ENCODE results near the gene TSPAN18. TPM values are rescaled to one million over a fixed set of nuclear protein-coding genes. Genes with fewer than 3 reads are reported as not detected.

Gene TSPAN18
- total and polyA plus RNA-seq, 3 donors from 2014 or later, result 2.1 to 11.1 (median 5.0) TPM

DNA sequence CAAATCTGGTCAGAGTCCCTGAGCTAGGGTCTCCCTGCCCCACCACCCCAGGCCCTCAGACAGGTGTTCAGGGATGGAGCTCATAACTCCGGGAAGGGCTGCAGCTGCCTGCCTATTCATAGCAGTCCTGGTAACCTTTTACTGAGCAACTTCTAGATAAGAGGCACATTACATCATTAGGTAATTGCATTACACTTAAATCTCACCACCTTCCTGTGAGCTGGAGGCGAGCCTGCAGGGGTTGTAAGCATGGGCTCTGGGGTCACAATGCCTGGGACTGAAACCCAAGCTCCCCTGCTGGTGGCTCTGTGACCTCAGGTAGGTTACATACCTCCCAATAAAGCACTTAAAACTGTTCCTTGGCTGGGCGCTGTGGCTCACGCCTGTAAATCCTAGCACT, 201.4 kb downstream of the TSPAN18 start:
- Histone ChIP-seq H3K4me1 (no peaks in the 10 kb centered on the region), H3K4me3 (no peak overlapping the region), H3K27me3 (no peaks in the 10 kb centered on the region), H3K9me3 (no peaks in the 10 kb centered on the region), H3K36me3 (ENCODE audit: low read depth, missing control alignments) (no peaks in the 10 kb centered on the region), H3K27ac (no peak overlapping the region)
- TF ChIP-seq POLR2A (IDR thresholded peaks at IDR 0.05), result no peak
- TF ChIP-seq, protein P1, sequence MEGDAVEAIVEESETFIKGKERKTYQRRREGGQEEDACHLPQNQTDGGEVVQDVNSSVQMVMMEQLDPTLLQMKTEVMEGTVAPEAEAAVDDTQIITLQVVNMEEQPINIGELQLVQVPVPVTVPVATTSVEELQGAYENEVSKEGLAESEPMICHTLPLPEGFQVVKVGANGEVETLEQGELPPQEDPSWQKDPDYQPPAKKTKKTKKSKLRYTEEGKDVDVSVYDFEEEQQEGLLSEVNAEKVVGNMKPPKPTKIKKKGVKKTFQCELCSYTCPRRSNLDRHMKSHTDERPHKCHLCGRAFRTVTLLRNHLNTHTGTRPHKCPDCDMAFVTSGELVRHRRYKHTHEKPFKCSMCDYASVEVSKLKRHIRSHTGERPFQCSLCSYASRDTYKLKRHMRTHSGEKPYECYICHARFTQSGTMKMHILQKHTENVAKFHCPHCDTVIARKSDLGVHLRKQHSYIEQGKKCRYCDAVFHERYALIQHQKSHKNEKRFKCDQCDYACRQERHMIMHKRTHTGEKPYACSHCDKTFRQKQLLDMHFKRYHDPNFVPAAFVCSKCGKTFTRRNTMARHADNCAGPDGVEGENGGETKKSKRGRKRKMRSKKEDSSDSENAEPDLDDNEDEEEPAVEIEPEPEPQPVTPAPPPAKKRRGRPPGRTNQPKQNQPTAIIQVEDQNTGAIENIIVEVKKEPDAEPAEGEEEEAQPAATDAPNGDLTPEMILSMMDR (IDR thresholded peaks at IDR 0.05), result no peak
- DNase-seq, result no peak
- 73 to 86% methylated on average over 2 to 4 of the region's 4 CpGs for WGBS, 2 donors
- intact Hi-C loops (cut with DNase I; ENCODE audit: low total_unique reads), result no loop called here

DNA sequence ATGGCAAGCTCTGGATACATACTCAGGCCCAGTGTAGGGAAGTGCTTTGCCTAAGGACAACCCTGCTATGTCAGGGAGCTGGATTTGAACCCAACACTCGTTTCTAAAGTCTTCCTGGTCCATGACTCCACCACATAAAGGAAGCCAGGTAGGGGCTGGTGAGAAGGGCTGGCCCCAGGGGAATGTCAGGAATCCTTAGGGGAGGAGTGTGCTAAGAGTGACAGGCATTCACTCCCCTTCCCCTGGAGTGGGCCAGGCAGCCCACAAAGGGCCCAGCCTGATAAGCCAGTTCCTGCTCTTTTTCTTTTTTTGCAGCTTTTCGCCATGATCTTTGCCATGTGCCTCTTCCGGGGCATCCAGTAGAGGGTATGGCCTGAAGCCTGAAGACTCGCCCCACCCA, 202.1 kb downstream of the TSPAN18 start:
- no peak for DNase-seq
- WGBS, 2 donors, result 83 to 86% methylated on average over 4 of the region's 4 CpGs
- no peak overlapping the region for H3K4me3 ChIP-seq
- no peaks in the 10 kb centered on the region for H3K4me1 ChIP-seq
- TF ChIP-seq, protein P1 (IDR thresholded peaks at IDR 0.05), result no peak
- no peak for TF ChIP-seq POLR2A (IDR thresholded peaks at IDR 0.05)
- no peaks in the 10 kb centered on the region for H3K9me3 ChIP-seq
- H3K27ac ChIP-seq, result no peak overlapping the region
- no peaks in the 10 kb centered on the region for H3K27me3 ChIP-seq
- no peaks in the 10 kb centered on the region for H3K36me3 ChIP-seq (ENCODE audit: low read depth, missing control alignments)
- intact Hi-C loops (cut with DNase I; ENCODE audit: low total_unique reads), result no loop called here

DNA sequence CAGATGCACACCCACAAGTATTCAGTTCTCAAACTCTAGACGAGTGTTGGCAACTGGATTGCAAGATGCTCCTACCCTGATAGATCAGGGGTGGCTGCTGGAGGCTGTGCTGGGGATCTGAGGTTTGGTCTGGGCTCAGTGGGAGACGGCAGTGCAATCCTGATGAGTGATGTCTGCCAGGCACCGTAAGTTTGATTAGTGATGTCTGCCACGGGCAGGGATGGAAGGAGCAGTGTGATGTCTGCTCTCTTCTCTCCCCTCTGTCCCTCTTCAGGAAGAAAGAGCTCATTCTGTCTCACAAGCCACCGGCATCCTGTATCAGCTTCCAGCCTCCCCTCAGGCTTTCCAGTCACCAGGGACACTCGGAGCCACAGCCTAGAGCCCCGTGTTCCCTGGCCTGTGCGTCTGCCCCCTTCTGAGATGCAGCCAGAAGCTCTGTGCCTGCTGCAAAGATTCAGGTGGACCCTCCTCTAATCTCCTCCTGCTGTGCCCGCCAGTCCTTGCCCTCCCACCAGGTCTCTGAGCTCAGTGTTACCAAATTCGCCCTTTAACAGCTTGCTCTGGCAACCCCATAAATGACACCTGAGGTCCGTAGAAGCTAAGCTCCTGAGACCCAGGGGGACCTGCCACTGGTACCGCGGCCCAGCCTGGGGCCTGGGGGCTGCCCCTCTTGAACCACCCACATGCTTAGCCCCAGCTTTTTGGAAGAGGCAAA, 204.0 kb downstream of the TSPAN18 start:
- no peak for DNase-seq

DNA sequence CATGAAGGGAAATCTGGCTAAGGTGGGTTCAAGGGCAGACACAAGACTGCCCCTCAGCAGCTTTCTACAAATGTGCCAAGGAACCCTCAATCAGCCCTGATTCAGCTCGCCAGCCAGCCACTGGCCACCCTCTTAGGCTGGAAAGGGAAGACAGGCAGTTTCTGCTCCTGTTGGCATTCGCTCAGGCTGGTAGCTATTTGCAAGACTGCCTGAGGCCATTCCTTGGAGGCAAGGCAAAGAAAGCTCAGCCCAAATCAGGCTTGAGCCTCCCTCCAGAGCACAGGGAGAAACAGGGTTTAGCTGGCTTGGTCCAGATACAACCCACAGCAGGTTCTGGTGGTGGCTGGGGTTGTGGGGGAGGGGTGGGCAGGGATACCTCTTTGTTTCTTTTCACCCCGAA, 204.7 kb downstream of the TSPAN18 start:
- TF ChIP-seq POLR2A (IDR thresholded peaks at IDR 0.05), result no peak
- TF ChIP-seq, protein P1 (IDR thresholded peaks at IDR 0.05), result no peak
- no peaks in the 10 kb centered on the region for H3K36me3 ChIP-seq (ENCODE audit: low read depth, missing control alignments)
- DNase-seq, result no peak
- H3K4me3 ChIP-seq, result no peak overlapping the region
- H3K9me3 ChIP-seq, result no peaks in the 10 kb centered on the region
- H3K27ac ChIP-seq, result no peak overlapping the region
- no peaks in the 10 kb centered on the region for H3K4me1 ChIP-seq
- H3K27me3 ChIP-seq, result no peaks in the 10 kb centered on the region
- intact Hi-C loops (cut with DNase I; ENCODE audit: low total_unique reads), result no loop called here
- 88 to 96% methylated on average over 3 of the region's 3 CpGs for WGBS, 2 donors

More for the DNA sequence above, 204.0 kb downstream of the TSPAN18 start:
- Histone ChIP-seq H3K4me1 (no peaks in the 10 kb centered on the region), H3K27ac (no peak overlapping the region), H3K27me3 (no peaks in the 10 kb centered on the region), H3K36me3 (ENCODE audit: low read depth, missing control alignments) (no peaks in the 10 kb centered on the region), H3K4me3 (no peak overlapping the region), H3K9me3 (no peaks in the 10 kb centered on the region)
- no peak for TF ChIP-seq POLR2A (IDR thresholded peaks at IDR 0.05)
- TF ChIP-seq, protein P1 (IDR thresholded peaks at IDR 0.05), result no peak
- 79 to 82% methylated on average over 13 of the region's 13 CpGs for WGBS, 2 donors
- intact Hi-C loops (cut with DNase I; ENCODE audit: low total_unique reads), result no loop called here

DNA sequence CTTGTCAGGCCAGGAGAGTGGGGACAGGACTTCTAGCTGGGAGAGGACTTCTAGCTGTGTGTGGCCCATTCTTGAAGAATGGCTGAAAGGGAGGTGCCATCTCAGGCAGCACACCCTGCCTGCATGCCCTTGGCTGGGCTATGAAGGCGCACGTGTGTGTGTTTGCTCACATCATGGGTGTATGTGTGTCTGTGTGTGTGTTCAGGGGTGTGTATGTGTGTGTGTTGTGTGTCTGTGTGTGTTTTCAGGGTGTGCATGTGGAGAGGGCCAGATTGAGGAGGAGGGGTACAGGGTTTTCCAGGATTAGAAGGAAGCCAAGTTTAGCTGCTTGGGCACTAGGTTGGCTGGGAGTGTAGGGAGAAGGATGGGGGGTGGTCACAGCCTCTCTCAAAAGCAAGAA, 207.3 kb downstream of the TSPAN18 start:
- TF ChIP-seq, protein P1 (IDR thresholded peaks at IDR 0.05), result no peak
- TF ChIP-seq POLR2A (IDR thresholded peaks at IDR 0.05), result no peak
- Histone ChIP-seq H3K4me1 (no peaks in the 10 kb centered on the region), H3K36me3 (ENCODE audit: low read depth, missing control alignments) (no peaks in the 10 kb centered on the region), H3K4me3 (no peak overlapping the region), H3K27me3 (no peaks in the 10 kb centered on the region), H3K27ac (no peak overlapping the region), H3K9me3 (no peaks in the 10 kb centered on the region)
- DNase-seq, result no peak
- intact Hi-C loops (cut with DNase I; ENCODE audit: low total_unique reads), result no loop called here
- WGBS, 2 donors, result 90 to 93% methylated on average over 2 of the region's 2 CpGs
